Lung (tissue), 12 donors: ENCODE measurements around the gene FBXL16. TPM values are rescaled to one million over a fixed set of nuclear protein-coding genes. Genes with fewer than 3 reads are reported as not detected.

Experiments used
- ATAC-seq: fragments of 200-7000 bp; cut with Tn5 transposase; one replicate; pipeline ENCODE4 v1.9.1; 2020; ENCODE audit warnings: moderate number of reproducible peaks; ENCODE audit not compliant: insufficient read depth, low FRiP score
- DNase-seq, 3 donors: peaks; one replicate each; pipeline ENCODE4 v3.0.0-alpha.2; 2013 to 2017
- H3K27ac ChIP-seq, 2 donors: one replicate each; pipeline ENCODE4 v1.5.1; 2013; ENCODE audit warnings: mild to moderate bottlenecking in 2 of 2, moderate library complexity in 2 of 2, control low read depth in 1 of 2, inconsistent platforms in 1 of 2, low read depth in 1 of 2, low read length in 1 of 2
- H3K27me3 ChIP-seq, 3 donors: one replicate each; pipeline ENCODE4 v1.5.1; 2013; ENCODE audit warnings: low read length in 2 of 3; ENCODE audit not compliant: control insufficient read depth in 3 of 3, insufficient read depth in 3 of 3
- H3K36me3 ChIP-seq, 4 donors: one replicate each; pipeline ENCODE4 v1.5.1; 2013; ENCODE audit warnings: low read length in 4 of 4, mild to moderate bottlenecking in 1 of 4, moderate library complexity in 1 of 4; ENCODE audit not compliant: control insufficient read depth in 4 of 4, insufficient read depth in 4 of 4
- H3K4me1 ChIP-seq, 5 donors: one replicate each; pipeline ENCODE4 v1.5.1; 2013; ENCODE audit warnings: low read length in 5 of 5, mild to moderate bottlenecking in 2 of 5, moderate library complexity in 1 of 5; ENCODE audit not compliant: control insufficient read depth in 5 of 5, insufficient read depth in 5 of 5
- H3K4me3 ChIP-seq: one replicate; pipeline ENCODE4 v1.5.1; 2013; ENCODE audit warnings: mild to moderate bottlenecking, control low read depth, moderate library complexity
- H3K9ac ChIP-seq, 2 donors: one replicate each; pipeline ENCODE4 v1.5.1; 2013; ENCODE audit warnings: low read length in 2 of 2, control low read depth in 1 of 2; ENCODE audit not compliant: insufficient read depth in 1 of 2
- H3K9me3 ChIP-seq, 4 donors: one replicate each; pipeline ENCODE4 v1.5.1; 2013; ENCODE audit warnings: low read length in 3 of 4, mild to moderate bottlenecking in 1 of 4, moderate library complexity in 1 of 4; ENCODE audit not compliant: control insufficient read depth in 4 of 4, insufficient read depth in 3 of 4
- WGBS, 2 donors: extraction: QIAGEN DNeasy Blood & Tissue Kit; methylation state at CpG; one replicate each; pipeline ENCODE4 v1.1.7; 2013; 5-methylcytosine and 5-hydroxymethylcytosine counted together
- polyA plus RNA-seq, 2 donors: library from polyadenylated mRNA; stranded (reverse); fragments of 200-250 nt; gene quantifications; one replicate each; pipeline ENCODE4 v1.2.1, GENCODE V29; 2013
- total RNA-seq, 2 donors: library from RNA; depleted of rRNA in 1 of 2; stranded (reverse); fragments of >200 nt in 1 of 2; gene quantifications; one replicate each; pipeline ENCODE4 v1.2.1, GENCODE V29; 2014 to 2021
- TF ChIP-seq, protein P1 (sequence below): IDR thresholded peaks from 2 replicates; pipeline ENCODE4 v1.5.1; 2012; ENCODE audit warnings: mild to moderate bottlenecking; ENCODE audit errors: control extremely low read depth, extremely low read depth
- donor health status: control.
- donor health status: control.
- donor health status: Bipolar disorder and iron deficiency.
- donor health status: healthy.
- donor health status: DM: yes; HTN: yes; CAD: no.

FBXL16 gene
- total and polyA plus RNA-seq, 4 donors = 0.14 to 7.4 (median 2.9) TPM

DNA sequence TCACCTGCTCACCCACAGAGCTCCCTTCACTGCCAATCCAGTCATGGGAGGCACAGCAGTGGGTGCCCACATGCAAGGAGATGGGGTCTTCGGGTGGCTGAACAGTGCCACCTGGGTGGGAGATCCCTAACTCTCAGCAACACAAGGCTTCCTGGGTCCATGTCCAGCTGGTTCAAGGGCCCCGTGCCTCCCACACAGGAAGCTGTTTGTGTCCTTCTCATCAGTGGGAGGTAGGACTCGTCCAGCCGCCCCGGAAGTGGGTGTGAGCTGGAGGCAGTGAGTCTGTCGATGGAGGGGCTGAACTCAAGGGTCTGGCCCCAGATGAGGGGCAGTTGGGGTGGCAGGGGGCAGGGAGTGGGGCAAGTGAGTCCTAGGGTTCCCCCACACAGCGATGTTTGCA lies 1.6 kb downstream of the FBXL16 start:
- peaks cover 0 to 5% (median 0%) of the 10 kb centered on the region in 4 donors for H3K9me3 ChIP-seq
- H3K4me1 ChIP-seq = no peaks in the 10 kb centered on the region
- H3K4me3 ChIP-seq = no peak overlapping the region
- 74 to 81% methylated on average over 7 of the region's 7 CpGs for WGBS, 2 donors
- peaks cover 7 to 70% (median 38%) of the 10 kb centered on the region in 3 donors for H3K27me3 ChIP-seq
- TF ChIP-seq, protein P1, sequence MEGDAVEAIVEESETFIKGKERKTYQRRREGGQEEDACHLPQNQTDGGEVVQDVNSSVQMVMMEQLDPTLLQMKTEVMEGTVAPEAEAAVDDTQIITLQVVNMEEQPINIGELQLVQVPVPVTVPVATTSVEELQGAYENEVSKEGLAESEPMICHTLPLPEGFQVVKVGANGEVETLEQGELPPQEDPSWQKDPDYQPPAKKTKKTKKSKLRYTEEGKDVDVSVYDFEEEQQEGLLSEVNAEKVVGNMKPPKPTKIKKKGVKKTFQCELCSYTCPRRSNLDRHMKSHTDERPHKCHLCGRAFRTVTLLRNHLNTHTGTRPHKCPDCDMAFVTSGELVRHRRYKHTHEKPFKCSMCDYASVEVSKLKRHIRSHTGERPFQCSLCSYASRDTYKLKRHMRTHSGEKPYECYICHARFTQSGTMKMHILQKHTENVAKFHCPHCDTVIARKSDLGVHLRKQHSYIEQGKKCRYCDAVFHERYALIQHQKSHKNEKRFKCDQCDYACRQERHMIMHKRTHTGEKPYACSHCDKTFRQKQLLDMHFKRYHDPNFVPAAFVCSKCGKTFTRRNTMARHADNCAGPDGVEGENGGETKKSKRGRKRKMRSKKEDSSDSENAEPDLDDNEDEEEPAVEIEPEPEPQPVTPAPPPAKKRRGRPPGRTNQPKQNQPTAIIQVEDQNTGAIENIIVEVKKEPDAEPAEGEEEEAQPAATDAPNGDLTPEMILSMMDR = no peak
- ATAC-seq (no peak), DNase-seq (no peak)
- H3K36me3 ChIP-seq = no peaks in the 10 kb centered on the region
- H3K9ac ChIP-seq = no peak overlapping the region
- no peak overlapping the region for H3K27ac ChIP-seq

DNA sequence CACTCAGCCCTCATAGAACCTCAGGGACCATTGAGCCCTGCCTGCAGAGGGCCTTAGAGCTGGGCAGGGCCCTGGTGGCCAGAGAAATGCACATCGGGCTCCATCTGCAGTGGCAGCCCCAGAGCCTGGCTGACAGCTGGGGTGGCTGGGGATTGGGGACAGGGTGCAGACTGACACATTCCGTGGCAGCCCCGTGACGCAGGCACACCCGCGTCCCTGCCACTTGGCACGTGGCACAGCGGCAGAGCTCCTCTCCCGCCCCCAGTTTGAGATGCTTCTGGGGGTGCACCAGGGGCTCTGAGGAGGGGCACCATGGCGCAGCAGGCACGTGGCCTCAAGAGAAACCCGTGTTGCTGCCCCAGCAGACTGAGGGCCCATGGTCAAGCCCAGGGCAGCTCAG lies 2.2 kb downstream of the FBXL16 start:
- 76 to 90% methylated on average over 12 of the region's 12 CpGs for WGBS, 2 donors
- no peak overlapping the region for H3K9ac ChIP-seq
- H3K4me3 ChIP-seq = no peak overlapping the region
- peaks cover 7 to 65% (median 38%) of the 10 kb centered on the region in 3 donors for H3K27me3 ChIP-seq
- no peaks in the 10 kb centered on the region for H3K36me3 ChIP-seq
- DNase-seq = no peak
- H3K27ac ChIP-seq = no peak overlapping the region
- H3K4me1 ChIP-seq = no peaks in the 10 kb centered on the region
- ATAC-seq = no peak
- H3K9me3 ChIP-seq = peaks cover 0 to 5% (median 0%) of the 10 kb centered on the region in 4 donors
- TF ChIP-seq, protein P1 = no peak

DNA sequence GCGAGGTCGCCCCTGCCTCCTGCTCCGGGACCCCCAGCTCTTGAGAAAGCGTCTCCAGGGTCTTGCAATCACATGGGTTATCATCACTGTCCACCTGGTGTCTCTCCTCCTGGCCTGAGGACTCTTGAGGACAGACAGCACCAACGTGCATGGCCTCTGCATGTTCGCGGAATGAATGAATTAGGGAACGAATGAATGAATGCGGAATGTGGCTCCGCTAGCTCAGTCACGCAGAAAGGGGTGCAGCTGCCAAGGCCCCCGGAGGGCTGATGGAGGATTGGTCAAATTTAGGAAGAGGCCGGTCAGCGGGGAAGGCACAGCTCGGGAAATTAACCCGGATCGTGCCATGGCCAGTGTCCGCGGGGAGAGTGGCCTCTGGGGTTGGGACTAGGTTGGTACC lies 3.3 kb downstream of the FBXL16 start:
- ATAC-seq (no peak), DNase-seq (no peak)
- no peaks in the 10 kb centered on the region for H3K36me3 ChIP-seq
- no peaks in the 10 kb centered on the region for H3K4me1 ChIP-seq
- no peak overlapping the region for H3K4me3 ChIP-seq
- no peak overlapping the region for H3K27ac ChIP-seq
- 85 to 88% methylated on average over 19 of the region's 19 CpGs for WGBS, 2 donors
- no peak overlapping the region for H3K9ac ChIP-seq
- TF ChIP-seq, protein P1 = no peak
- H3K27me3 ChIP-seq = peaks cover 7 to 55% (median 34%) of the 10 kb centered on the region in 3 donors
- H3K9me3 ChIP-seq = peaks cover 0 to 4% (median 0%) of the 10 kb centered on the region in 4 donors
